ENCODE data around the gene ULK4.
A peak's percentile ranks its signal among the peaks of the same experiment; 100 is the strongest.

Gene ULK4

DNA sequence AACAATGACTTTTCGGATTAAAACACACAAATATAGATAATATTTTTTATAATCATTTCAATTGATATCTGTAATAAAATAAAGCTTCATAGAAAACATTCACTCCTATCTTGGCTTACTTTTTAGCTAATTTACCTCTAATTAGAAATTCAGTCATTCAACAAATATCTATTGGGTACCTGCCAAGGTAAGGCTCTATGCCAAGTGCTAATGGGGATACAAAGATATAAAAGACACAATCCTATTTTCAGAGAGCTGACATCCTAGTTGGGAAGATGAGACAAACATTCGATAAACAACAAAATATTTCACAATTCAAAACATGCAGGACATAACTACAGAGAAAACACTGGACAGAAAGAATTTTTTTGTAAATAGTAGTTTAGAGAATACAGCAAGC, 63.3 kb downstream of the ULK4 start:
- Histone ChIP-seq H3K9me3 (ENCODE audit: control insufficient read depth, insufficient read depth, low read length) (no peaks in the 10 kb centered on the region), H3K4me3 (ENCODE audit: low read length) (no peak overlapping the region), H3F3A (ENCODE audit: control insufficient read depth, insufficient read depth) (no peaks in the 10 kb centered on the region), H3K4me2 (ENCODE audit: low read length) (no peak overlapping the region), H3K36me3 (ENCODE audit: control insufficient read depth, low read length) (no peaks in the 10 kb centered on the region; the same call in 1 of the 2 replicates), H3K4me1 (ENCODE audit: control insufficient read depth, low read length) (no peaks in the 10 kb centered on the region), H3K27ac (ENCODE audit: low read depth, low read length) (no peak overlapping the region), H3K9me2 (replicated peaks; ENCODE audit: control insufficient read depth, low read length) (no peaks in the 10 kb centered on the region), H3K27me3 (ENCODE audit: control insufficient read depth, low read length) (no peaks in the 10 kb centered on the region), H3K79me2 (ENCODE audit: control insufficient read depth, low read length) (no peaks in the 10 kb centered on the region), H4K20me1 (ENCODE audit: control insufficient read depth, insufficient read depth, low read depth, low read length) (no peaks in the 10 kb centered on the region)
- TF ChIP-seq EZH2phosphoT487 (IDR thresholded peaks at IDR 0.05; ENCODE audit: borderline replicate concordance, low read length) = no peak
- TF ChIP-seq, protein P1, sequence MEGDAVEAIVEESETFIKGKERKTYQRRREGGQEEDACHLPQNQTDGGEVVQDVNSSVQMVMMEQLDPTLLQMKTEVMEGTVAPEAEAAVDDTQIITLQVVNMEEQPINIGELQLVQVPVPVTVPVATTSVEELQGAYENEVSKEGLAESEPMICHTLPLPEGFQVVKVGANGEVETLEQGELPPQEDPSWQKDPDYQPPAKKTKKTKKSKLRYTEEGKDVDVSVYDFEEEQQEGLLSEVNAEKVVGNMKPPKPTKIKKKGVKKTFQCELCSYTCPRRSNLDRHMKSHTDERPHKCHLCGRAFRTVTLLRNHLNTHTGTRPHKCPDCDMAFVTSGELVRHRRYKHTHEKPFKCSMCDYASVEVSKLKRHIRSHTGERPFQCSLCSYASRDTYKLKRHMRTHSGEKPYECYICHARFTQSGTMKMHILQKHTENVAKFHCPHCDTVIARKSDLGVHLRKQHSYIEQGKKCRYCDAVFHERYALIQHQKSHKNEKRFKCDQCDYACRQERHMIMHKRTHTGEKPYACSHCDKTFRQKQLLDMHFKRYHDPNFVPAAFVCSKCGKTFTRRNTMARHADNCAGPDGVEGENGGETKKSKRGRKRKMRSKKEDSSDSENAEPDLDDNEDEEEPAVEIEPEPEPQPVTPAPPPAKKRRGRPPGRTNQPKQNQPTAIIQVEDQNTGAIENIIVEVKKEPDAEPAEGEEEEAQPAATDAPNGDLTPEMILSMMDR (IDR thresholded peaks at IDR 0.05; ENCODE audit: low read depth, low read length, poor library complexity, severe bottlenecking) = no peak

DNA sequence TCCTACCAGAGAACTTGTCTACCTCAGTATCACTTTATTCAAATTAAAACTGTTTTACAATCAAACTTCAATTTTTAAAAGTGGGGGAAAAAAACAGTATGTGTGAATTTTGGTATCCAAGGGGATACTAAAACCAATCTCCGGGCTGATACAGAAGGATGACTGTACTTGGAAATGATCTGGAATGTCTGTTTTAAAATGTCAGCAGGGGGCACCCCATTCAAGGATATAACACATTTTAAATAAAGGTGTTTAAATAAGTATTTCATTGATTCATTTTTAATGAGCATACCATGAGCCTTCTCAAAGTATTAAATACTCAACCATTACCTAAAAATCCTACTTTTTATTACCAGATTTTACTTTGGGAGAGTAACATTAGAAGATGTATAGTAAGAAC, 67.9 kb downstream of the ULK4 start:
- Histone ChIP-seq H3K9me3 (ENCODE audit: control insufficient read depth, insufficient read depth, low read length) (peaks cover 7% of the 10 kb centered on the region), H4K20me1 (ENCODE audit: control insufficient read depth, insufficient read depth, low read depth, low read length) (no peaks in the 10 kb centered on the region), H3K36me3 (ENCODE audit: control insufficient read depth, low read length) (no peaks in the 10 kb centered on the region), H3K79me2 (ENCODE audit: control insufficient read depth, low read length) (no peaks in the 10 kb centered on the region), H3K27me3 (ENCODE audit: control insufficient read depth, low read length) (no peaks in the 10 kb centered on the region), H3K4me3 (ENCODE audit: low read length) (no peak overlapping the region), H3K4me1 (ENCODE audit: control insufficient read depth, low read length) (0 out of 2 replicates have a peak, but pooled peaks cover 3% of the 10 kb centered on the region), H3K9me2 (replicated peaks; ENCODE audit: control insufficient read depth, low read length) (no peaks in the 10 kb centered on the region), H3F3A (ENCODE audit: control insufficient read depth, insufficient read depth) (no peaks in the 10 kb centered on the region), H3K27ac (ENCODE audit: low read depth, low read length) (no peak overlapping the region), H3K4me2 (ENCODE audit: low read length) (no peak overlapping the region)
- TF ChIP-seq, protein P1 (IDR thresholded peaks at IDR 0.05; ENCODE audit: low read depth, low read length, poor library complexity, severe bottlenecking) = peak; percentile 64
- TF ChIP-seq EZH2phosphoT487 (IDR thresholded peaks at IDR 0.05; ENCODE audit: borderline replicate concordance, low read length) = no peak

DNA sequence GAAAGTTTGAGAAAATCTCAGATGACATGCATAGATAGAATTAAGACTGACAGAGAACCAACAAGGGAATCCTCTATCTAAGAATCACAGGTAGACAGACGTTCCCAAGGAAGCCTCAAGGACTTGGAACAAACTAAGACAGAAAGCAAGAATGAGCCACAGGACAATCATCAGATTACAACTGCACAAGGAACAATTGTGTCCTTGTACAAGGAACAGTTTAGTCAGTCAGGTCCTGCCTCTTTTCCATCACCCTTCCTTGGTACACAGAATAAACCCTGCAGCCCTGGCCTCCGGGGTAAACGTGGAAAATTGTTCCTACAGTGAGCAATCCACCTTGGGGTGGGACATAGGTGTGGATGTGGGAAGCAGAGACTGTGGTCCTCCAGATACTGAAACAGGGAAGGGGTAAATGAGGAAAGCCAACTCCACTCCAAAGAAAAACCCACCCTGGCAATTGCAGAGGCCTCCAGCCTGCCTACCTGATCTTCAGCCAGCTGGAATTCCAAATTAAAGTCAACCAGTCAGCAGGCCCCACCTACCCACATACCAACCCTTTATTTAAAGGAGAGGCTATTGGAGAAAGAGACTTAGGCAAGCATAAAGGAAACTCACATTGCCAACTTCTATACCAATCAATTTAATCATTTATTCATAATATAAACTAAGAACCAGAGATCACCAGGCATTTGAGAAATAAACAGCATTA, 73.4 kb downstream of the ULK4 start:
- no peak overlapping the region for H3K27ac ChIP-seq (ENCODE audit: low read depth, low read length)
- H3K36me3 ChIP-seq (ENCODE audit: control insufficient read depth, low read length) = no peaks in the 10 kb centered on the region
- no peak overlapping the region for H3K4me2 ChIP-seq (ENCODE audit: low read length)
- H3K9me3 ChIP-seq (ENCODE audit: control insufficient read depth, insufficient read depth, low read length) = peaks cover 7% of the 10 kb centered on the region
- 0 out of 2 replicates have a peak, but pooled peaks cover 3% of the 10 kb centered on the region for H3K4me1 ChIP-seq (ENCODE audit: control insufficient read depth, low read length)
- H3K27me3 ChIP-seq (ENCODE audit: control insufficient read depth, low read length) = no peaks in the 10 kb centered on the region
- H3K9me2 ChIP-seq (replicated peaks; ENCODE audit: control insufficient read depth, low read length) = no peaks in the 10 kb centered on the region
- H3K79me2 ChIP-seq (ENCODE audit: control insufficient read depth, low read length) = no peaks in the 10 kb centered on the region
- TF ChIP-seq, protein P1 (IDR thresholded peaks at IDR 0.05; ENCODE audit: low read depth, low read length, poor library complexity, severe bottlenecking) = no peak
- TF ChIP-seq EZH2phosphoT487 (IDR thresholded peaks at IDR 0.05; ENCODE audit: borderline replicate concordance, low read length) = no peak
- no peaks in the 10 kb centered on the region for H4K20me1 ChIP-seq (ENCODE audit: control insufficient read depth, insufficient read depth, low read depth, low read length)
- no peaks in the 10 kb centered on the region for H3F3A ChIP-seq (ENCODE audit: control insufficient read depth, insufficient read depth)
- H3K4me3 ChIP-seq (ENCODE audit: low read length) = no peak overlapping the region

Measured in DOHH2 (cell line).